ENCODE data around the gene GPR149. TPM values are rescaled to one million over a fixed set of nuclear protein-coding genes. Genes with fewer than 3 reads are reported as not detected.

GPR149 gene
- polyA plus RNA-seq, 4 donors, result 0.21 TPM; not detected in 3

GRCh38 chr3:154327871-154328270 is 102.1 kb downstream of the GPR149 start:
- H3K4me1 ChIP-seq (ENCODE audit: control insufficient read depth in 3 of 3, insufficient read depth in 2 of 3, low read depth in 1 of 3, low read length in 2 of 3), result no peaks in the 10 kb centered on the region
- H3K9me3 ChIP-seq (ENCODE audit: control insufficient read depth in 2 of 2, insufficient read depth in 1 of 2, low read depth in 1 of 2, low read length in 1 of 2), result no peaks in the 10 kb centered on the region
- FAIRE-seq (no peak), DNase-seq (no peak)
- no peak overlapping the region for H3K4me3 ChIP-seq (ENCODE audit: low read depth in 1 of 3, low read length in 3 of 3)
- H3K27me3 ChIP-seq (ENCODE audit: control insufficient read depth in 3 of 3, insufficient read depth in 3 of 3, low read length in 3 of 3), result peaks cover 0 to 27% (median 0%) of the 10 kb centered on the region in 3 donors
- no peaks in the 10 kb centered on the region for H3K36me3 ChIP-seq (ENCODE audit: control insufficient read depth in 3 of 3, insufficient read depth in 2 of 3, low read depth in 1 of 3, low read length in 3 of 3)
- H3K27ac ChIP-seq (ENCODE audit: low read depth in 1 of 3, low read length in 2 of 3), result no peak overlapping the region

GRCh38 chr3:154324919-154325318 is 105.1 kb downstream of the GPR149 start:
- WGBS, 3 donors, result 58 to 64% (median 63%) methylated on average over 3 of the region's 3 CpGs

GRCh38 chr3:154323891-154324738 is 105.9 kb downstream of the GPR149 start, which contains the start of gene DHX36:
Gene DHX36, minus strand, starts transcription at chr3:154324487. Its CDS starts 71 bp downstream, at chr3:154324416.
- Histone ChIP-seq H3K36me3 (ENCODE audit: control insufficient read depth in 3 of 3, insufficient read depth in 2 of 3, low read depth in 1 of 3, low read length in 3 of 3) (no peaks in the 10 kb centered on the region), H3K27ac (ENCODE audit: low read depth in 1 of 3, low read length in 2 of 3) (peak within 1 kb of the TSS; percentile 57 to 99 (median 96)), H3K9me3 (ENCODE audit: control insufficient read depth in 2 of 2, insufficient read depth in 1 of 2, low read depth in 1 of 2, low read length in 1 of 2) (no peaks in the 10 kb centered on the region), H3K4me1 (ENCODE audit: control insufficient read depth in 3 of 3, insufficient read depth in 2 of 3, low read depth in 1 of 3, low read length in 2 of 3) (peaks cover 6 to 12% (median 6%) of the 10 kb centered on the region in 3 donors), H3K4me3 (ENCODE audit: low read depth in 1 of 3, low read length in 3 of 3) (peak within 1 kb of the TSS; percentile 80 to 94 (median 85)), H3K27me3 (ENCODE audit: control insufficient read depth in 3 of 3, insufficient read depth in 3 of 3, low read length in 3 of 3) (peaks cover 0 to 12% (median 0%) of the 10 kb centered on the region in 3 donors)
- peak; percentile 86 to 95 for DNase-seq
- FAIRE-seq, result no peak
- 0% methylated on average over 45 of the region's 45 CpGs for WGBS, 3 donors

More at GRCh38 chr3:154324919-154325318, 105.1 kb downstream of the GPR149 start:
- Histone ChIP-seq H3K9me3 (ENCODE audit: control insufficient read depth in 2 of 2, insufficient read depth in 1 of 2, low read depth in 1 of 2, low read length in 1 of 2) (no peaks in the 10 kb centered on the region), H3K36me3 (ENCODE audit: control insufficient read depth in 3 of 3, insufficient read depth in 2 of 3, low read depth in 1 of 3, low read length in 3 of 3) (no peaks in the 10 kb centered on the region), H3K4me1 (ENCODE audit: control insufficient read depth in 3 of 3, insufficient read depth in 2 of 3, low read depth in 1 of 3, low read length in 2 of 3) (peaks cover 6 to 9% (median 6%) of the 10 kb centered on the region in 3 donors), H3K27me3 (ENCODE audit: control insufficient read depth in 3 of 3, insufficient read depth in 3 of 3, low read length in 3 of 3) (peaks cover 0 to 12% (median 0%) of the 10 kb centered on the region in 3 donors), H3K4me3 (ENCODE audit: low read depth in 1 of 3, low read length in 3 of 3) (no peak overlapping the region), H3K27ac (ENCODE audit: low read depth in 1 of 3, low read length in 2 of 3) (peak overlapping the region in 2 of 3 donors; percentile 96 to 99)
- DNase-seq (peak in 1 of 2 donors; percentile 3), FAIRE-seq (no peak)

- DNase-seq (no peak), FAIRE-seq (no peak)
- H3K4me3 ChIP-seq (ENCODE audit: low read depth in 1 of 3, low read length in 3 of 3), result no peak overlapping the region
- no peak overlapping the region for H3K27ac ChIP-seq (ENCODE audit: low read depth in 1 of 3, low read length in 2 of 3)
- no peaks in the 10 kb centered on the region for H3K9me3 ChIP-seq (ENCODE audit: control insufficient read depth in 2 of 2, insufficient read depth in 1 of 2, low read depth in 1 of 2, low read length in 1 of 2)
- WGBS, 3 donors, result 76 to 81% (median 79%) methylated on average over 5 of the region's 5 CpGs
- peaks cover 6 to 10% (median 7%) of the 10 kb centered on the region in 3 donors for H3K36me3 ChIP-seq (ENCODE audit: control insufficient read depth in 3 of 3, insufficient read depth in 2 of 3, low read depth in 1 of 3, low read length in 3 of 3)
- H3K27me3 ChIP-seq (ENCODE audit: control insufficient read depth in 3 of 3, insufficient read depth in 3 of 3, low read length in 3 of 3), result no peaks in the 10 kb centered on the region
- peaks cover 1 to 12% (median 6%) of the 10 kb centered on the region in 3 donors for H3K4me1 ChIP-seq (ENCODE audit: control insufficient read depth in 3 of 3, insufficient read depth in 2 of 3, low read depth in 1 of 3, low read length in 2 of 3)
These were observed 112.8 kb downstream of the GPR149 start for GRCh38 chr3:154316974-154317767.

- WGBS, 3 donors, result 96 to 100% (median 99%) methylated on average over 1 of the region's 1 CpG
- peaks cover 6 to 10% (median 7%) of the 10 kb centered on the region in 3 donors for H3K36me3 ChIP-seq (ENCODE audit: control insufficient read depth in 3 of 3, insufficient read depth in 2 of 3, low read depth in 1 of 3, low read length in 3 of 3)
- no peak for FAIRE-seq
- no peaks in the 10 kb centered on the region for H3K27me3 ChIP-seq (ENCODE audit: control insufficient read depth in 3 of 3, insufficient read depth in 3 of 3, low read length in 3 of 3)
- H3K4me3 ChIP-seq (ENCODE audit: low read depth in 1 of 3, low read length in 3 of 3), result no peak overlapping the region
- H3K27ac ChIP-seq (ENCODE audit: low read depth in 1 of 3, low read length in 2 of 3), result no peak overlapping the region
- no peaks in the 10 kb centered on the region for H3K9me3 ChIP-seq (ENCODE audit: control insufficient read depth in 2 of 2, insufficient read depth in 1 of 2, low read depth in 1 of 2, low read length in 1 of 2)
- H3K4me1 ChIP-seq (ENCODE audit: control insufficient read depth in 3 of 3, insufficient read depth in 2 of 3, low read depth in 1 of 3, low read length in 2 of 3), result peaks cover 0 to 3% (median 0%) of the 10 kb centered on the region in 3 donors
- no peak for DNase-seq
These were observed 115.8 kb downstream of the GPR149 start for GRCh38 chr3:154314152-154314551.

- Histone ChIP-seq H3K4me1 (ENCODE audit: control insufficient read depth in 3 of 3, insufficient read depth in 2 of 3, low read depth in 1 of 3, low read length in 2 of 3) (no peaks in the 10 kb centered on the region), H3K36me3 (ENCODE audit: control insufficient read depth in 3 of 3, insufficient read depth in 2 of 3, low read depth in 1 of 3, low read length in 3 of 3) (peaks cover 9 to 11% (median 10%) of the 10 kb centered on the region in 3 donors), H3K27ac (ENCODE audit: low read depth in 1 of 3, low read length in 2 of 3) (no peak overlapping the region), H3K27me3 (ENCODE audit: control insufficient read depth in 3 of 3, insufficient read depth in 3 of 3, low read length in 3 of 3) (no peaks in the 10 kb centered on the region), H3K4me3 (ENCODE audit: low read depth in 1 of 3, low read length in 3 of 3) (no peak overlapping the region), H3K9me3 (ENCODE audit: control insufficient read depth in 2 of 2, insufficient read depth in 1 of 2, low read depth in 1 of 2, low read length in 1 of 2) (no peaks in the 10 kb centered on the region)
- no peak for DNase-seq
- no peak for FAIRE-seq
These were observed 119.2 kb downstream of the GPR149 start for GRCh38 chr3:154310840-154311239.

- DNase-seq (no peak), FAIRE-seq (no peak)
- H3K4me1 ChIP-seq (ENCODE audit: control insufficient read depth in 3 of 3, insufficient read depth in 2 of 3, low read depth in 1 of 3, low read length in 2 of 3), result no peaks in the 10 kb centered on the region
- H3K9me3 ChIP-seq (ENCODE audit: control insufficient read depth in 2 of 2, insufficient read depth in 1 of 2, low read depth in 1 of 2, low read length in 1 of 2), result no peaks in the 10 kb centered on the region
- H3K27ac ChIP-seq (ENCODE audit: low read depth in 1 of 3, low read length in 2 of 3), result no peak overlapping the region
- no peak overlapping the region for H3K4me3 ChIP-seq (ENCODE audit: low read depth in 1 of 3, low read length in 3 of 3)
- H3K36me3 ChIP-seq (ENCODE audit: control insufficient read depth in 3 of 3, insufficient read depth in 2 of 3, low read depth in 1 of 3, low read length in 3 of 3), result peaks cover 12 to 17% (median 14%) of the 10 kb centered on the region in 3 donors
- H3K27me3 ChIP-seq (ENCODE audit: control insufficient read depth in 3 of 3, insufficient read depth in 3 of 3, low read length in 3 of 3), result no peaks in the 10 kb centered on the region
These were observed 122.6 kb downstream of the GPR149 start for GRCh38 chr3:154307363-154307762.

GRCh38 chr3:154304936-154305335 is 125.1 kb downstream of the GPR149 start:
- Histone ChIP-seq H3K27me3 (ENCODE audit: control insufficient read depth in 3 of 3, insufficient read depth in 3 of 3, low read length in 3 of 3) (no peaks in the 10 kb centered on the region), H3K36me3 (ENCODE audit: control insufficient read depth in 3 of 3, insufficient read depth in 2 of 3, low read depth in 1 of 3, low read length in 3 of 3) (peaks cover 17 to 23% (median 19%) of the 10 kb centered on the region in 3 donors), H3K4me1 (ENCODE audit: control insufficient read depth in 3 of 3, insufficient read depth in 2 of 3, low read depth in 1 of 3, low read length in 2 of 3) (no peaks in the 10 kb centered on the region), H3K9me3 (ENCODE audit: control insufficient read depth in 2 of 2, insufficient read depth in 1 of 2, low read depth in 1 of 2, low read length in 1 of 2) (no peaks in the 10 kb centered on the region), H3K4me3 (ENCODE audit: low read depth in 1 of 3, low read length in 3 of 3) (no peak overlapping the region), H3K27ac (ENCODE audit: low read depth in 1 of 3, low read length in 2 of 3) (no peak overlapping the region)
- no peak for DNase-seq
- FAIRE-seq, result no peak
- WGBS, 3 donors, result 87 to 95% (median 92%) methylated on average over 3 of the region's 3 CpGs
